GM21737 (cell line): ENCODE data around the gene TMEM92.
"Not testable (repeated sequence)": the region's sequence is repeated elsewhere in the genome, so short reads cannot be mapped to it uniquely, and the experiment has no call there.

ENCODE experiments used
- ATAC-seq: cut with Tn5 transposase; IDR thresholded peaks from one replicate; pipeline ENCODE4 v1.9.1; 2021; ENCODE audit warnings: mild to moderate bottlenecking, moderate library complexity; ENCODE audit not compliant: unreplicated experiment

TMEM92 gene

DNA sequence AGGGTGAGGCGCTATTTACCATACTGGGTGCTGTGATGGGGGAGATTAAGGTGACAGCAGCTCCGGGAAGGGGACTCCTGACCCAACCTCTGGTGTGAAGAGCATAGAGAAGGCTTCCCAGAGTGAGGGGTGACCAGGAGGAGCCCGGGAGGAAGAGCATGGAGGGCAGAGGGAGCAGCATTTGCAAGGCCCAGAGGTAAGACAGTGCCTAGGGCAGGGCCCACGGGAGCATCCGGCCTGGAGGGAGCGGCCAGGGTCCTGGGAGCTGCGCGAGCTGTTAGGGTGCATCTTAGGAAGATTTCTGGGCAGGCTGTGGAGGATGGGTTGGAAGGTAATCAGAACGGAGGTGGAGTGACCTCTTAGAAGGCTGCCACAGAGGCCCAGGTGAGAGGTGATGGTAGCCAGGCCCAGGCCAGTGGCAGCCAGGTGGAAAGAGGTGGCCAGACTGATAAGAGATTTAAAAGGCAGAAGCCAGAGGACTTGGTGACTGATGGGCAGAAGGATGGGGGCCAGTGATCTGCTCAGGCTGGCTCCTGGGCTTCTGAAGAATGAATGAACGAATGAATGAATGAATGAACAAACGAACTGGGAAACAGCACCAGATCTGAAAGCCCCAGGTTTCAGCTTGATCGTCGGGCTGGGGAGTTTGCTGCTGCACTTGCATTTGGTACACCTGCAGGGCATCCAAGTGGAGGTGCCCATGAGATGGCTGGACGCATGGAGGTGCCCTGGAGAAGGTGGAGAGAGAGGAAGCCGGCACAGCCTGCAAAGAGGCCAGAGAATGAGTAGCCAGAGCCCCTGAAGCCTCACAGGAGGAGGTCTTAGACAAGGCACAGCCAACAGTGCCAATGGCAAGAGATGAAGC, 13.0 kb upstream of the TMEM92 start:
- no peak for ATAC-seq

GRCh38 chr17:50262001-50262794, 12.1 kb upstream of the TMEM92 start:
- no peak for ATAC-seq

DNA sequence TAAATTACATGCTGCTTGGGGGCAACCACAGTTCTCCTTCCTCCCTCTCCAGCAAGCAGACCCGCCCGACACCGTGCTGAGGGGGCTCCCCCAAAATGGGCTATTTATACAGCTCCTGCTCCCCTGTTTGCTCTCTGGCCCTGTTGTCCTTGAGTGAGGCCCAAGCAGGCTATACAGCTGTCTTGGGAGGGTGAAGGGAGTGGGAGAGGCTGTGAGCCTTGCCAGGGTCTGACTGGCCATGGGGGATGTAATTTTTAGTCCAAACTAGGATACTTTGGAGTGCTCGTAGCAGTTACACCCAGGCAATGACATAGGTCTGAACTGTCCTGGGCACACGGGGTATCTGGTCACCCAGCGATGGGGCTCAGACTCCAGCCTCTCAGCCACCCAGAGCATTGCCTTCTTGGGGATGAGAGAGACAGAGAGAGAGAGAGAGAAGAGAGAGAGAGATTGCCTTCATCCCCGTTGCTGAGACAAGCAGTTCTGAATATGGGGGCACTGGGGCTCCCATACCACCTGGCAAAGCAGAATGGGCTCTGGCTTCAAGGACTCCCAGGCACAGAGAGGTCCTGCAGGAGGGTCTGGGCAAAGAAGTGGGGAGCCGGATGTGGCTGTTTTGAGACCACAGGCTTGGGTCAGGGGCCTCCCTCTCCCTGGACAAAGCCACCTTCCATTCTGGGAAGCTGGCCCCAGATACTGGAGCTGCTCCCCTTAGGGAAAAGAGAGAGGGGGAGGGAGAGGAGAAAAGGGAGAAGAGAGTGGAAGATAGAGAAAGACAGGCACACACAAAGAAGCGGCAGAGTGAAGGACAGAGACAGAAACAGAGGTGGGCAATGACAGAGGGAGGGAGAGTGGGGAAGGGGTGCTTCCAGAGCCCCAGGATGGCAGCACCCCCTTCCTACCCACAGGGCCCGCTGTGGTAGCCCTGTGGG, 10.7 kb upstream of the TMEM92 start:
- ATAC-seq: no peak

DNA sequence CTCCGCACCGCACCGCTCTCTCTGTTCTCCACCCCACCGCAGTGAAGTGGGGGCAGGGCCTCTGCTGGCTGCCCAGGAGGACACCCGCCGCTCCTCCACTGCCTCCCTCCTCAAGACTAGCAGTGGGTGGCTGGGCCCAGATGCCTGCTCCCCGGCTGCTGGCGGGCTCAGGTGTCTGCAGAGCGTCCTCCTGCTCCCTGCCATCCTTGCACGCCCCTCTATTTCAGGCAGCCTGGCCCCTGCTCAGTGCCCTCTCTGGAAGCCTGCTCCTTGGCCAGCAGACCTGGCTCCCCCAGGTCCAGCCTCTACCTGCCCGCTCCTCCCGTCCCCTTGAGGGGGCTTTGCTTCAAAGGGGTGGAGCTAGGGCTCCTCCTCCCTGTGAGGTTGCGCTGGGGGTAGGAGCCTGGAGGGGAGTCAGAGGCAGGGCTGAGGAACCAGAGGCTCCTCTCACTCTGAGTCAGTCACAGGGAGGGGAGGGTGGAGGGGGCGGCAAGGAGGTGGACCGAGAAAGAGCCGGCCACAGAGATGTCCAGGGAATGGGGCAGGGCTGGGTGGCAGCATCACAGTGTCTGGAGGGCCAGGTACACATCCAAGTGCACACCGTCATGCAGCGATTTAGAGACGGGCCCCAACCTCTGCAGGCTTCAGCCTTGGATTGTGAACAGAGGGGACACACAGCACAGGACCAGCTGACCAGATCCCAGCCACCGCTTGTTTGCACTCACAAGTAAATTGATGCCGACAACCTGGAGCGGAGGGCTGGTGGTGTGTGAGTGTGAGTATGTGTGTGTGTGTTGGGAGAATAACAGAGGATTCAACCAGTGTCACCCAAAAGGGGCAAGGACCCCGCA, 9.8 kb upstream of the TMEM92 start:
- ATAC-seq: no peak

- ATAC-seq: no peak
Observed at GRCh38 chr17:50265212-50265611, 9.1 kb upstream of the TMEM92 start.

GRCh38 chr17:50265690-50266315, 8.5 kb upstream of the TMEM92 start:
- no peak for ATAC-seq

- no peak for ATAC-seq
Observed at GRCh38 chr17:50266384-50267073, 7.7 kb upstream of the TMEM92 start.

GRCh38 chr17:50267074-50267841, 7.0 kb upstream of the TMEM92 start:
- ATAC-seq: no peak

GRCh38 chr17:50268026-50268425, 6.2 kb upstream of the TMEM92 start:
- ATAC-seq: no peak

- ATAC-seq: no peak
Observed at GRCh38 chr17:50268743-50269275, 5.5 kb upstream of the TMEM92 start.

GRCh38 chr17:50269477-50270434, 4.5 kb upstream of the TMEM92 start:
- no peak for ATAC-seq

- no peak for ATAC-seq
Observed at GRCh38 chr17:50270435-50271362, 3.6 kb upstream of the TMEM92 start.

GRCh38 chr17:50271363-50271750, 2.9 kb upstream of the TMEM92 start:
- ATAC-seq: not testable (repeated sequence)

DNA sequence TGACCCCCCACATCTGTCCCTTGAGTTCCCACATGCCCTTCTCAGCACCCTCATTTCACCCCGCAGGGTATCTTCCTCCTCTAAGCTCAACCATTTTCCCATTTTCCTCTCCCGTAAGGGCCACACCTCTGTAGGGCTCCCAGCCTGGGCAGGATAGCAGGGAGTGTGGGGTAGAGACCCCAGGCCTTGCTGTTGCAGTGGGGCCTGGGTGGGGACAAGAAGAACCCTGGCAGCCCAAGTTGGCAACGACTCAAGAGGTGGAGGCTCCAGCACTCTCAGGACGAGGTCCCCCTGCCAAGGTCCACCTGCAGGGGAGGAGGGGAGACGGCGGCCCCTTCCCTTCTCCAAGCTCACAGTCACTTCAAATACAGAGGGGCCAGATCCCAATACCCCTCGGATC, 2.0 kb upstream of the TMEM92 start:
- no peak for ATAC-seq

GRCh38 chr17:50272711-50273653, 1.3 kb upstream of the TMEM92 start:
- no peak for ATAC-seq
